ENCODE results near the gene COL8A1.

Gene COL8A1

DNA sequence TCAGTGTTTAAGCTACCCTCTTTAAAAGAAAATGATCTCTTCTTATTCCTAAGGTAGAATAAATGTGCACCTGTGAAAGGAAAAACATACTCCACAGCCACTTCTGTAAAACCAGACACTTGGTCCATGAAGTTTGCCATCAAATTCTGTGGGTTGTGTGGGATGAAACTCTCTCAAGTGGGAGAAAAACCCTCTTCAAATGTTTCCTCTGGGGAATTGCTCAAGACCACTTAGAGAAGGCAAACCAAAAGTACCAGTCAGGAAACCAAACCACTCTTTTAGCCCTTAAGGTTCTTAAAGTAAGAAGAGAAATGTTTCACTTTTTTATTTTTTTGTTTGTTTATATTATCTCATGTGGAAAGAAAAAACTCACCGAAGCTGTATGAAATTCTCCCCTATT, 1.2 kb downstream of the COL8A1 start:
- no peak for DNase-seq (ENCODE audit: low read depth in 2 of 2)

DNA sequence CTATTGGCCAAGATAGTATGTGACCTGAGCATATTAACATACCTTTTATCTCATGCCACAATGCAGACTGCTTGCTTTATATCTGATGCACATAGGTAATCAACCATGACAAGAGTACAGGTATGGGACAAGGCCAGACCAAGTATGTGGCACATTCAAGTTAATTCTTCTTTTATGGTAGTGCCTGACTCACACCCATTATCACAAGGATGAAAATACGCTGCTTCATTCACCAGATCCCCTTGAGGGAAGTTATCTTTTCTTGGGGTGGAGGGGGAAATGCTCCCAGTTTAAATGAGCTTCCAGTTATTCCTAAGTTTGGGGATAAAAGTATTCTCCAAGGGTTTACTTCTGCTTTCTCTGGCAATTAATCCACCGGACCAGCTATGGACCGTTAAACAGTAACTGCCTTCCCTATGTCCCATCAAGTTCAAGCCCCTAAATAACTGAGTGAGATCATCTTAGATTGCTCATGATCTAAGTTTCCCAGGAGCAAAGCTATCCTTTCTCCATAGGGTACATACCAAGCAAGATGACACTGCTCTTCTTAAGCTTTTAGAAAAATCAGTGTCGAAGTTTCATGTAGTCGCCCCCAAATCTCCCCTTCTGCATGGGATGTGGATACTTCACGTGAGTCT, 1.9 kb downstream of the COL8A1 start:
- no peak for DNase-seq (ENCODE audit: low read depth in 2 of 2)

DNA sequence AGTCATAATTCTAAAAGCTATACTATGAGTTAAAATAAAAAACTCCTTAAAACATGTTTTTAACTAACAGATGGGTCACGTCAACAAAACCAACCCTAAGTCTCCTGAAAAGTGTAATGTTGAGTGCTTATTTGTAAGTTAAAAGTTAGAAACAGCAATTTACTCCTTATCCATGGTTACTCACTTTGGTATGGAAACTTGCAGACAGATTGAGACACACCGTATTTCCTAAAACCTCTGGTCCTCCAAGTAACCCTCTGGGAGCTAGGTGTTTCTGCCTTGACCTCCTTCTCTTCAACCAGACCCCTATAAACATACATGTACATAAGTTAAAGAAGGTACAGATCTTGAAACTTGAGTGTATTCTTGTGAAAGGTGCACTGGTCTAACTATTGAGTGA, 3.1 kb downstream of the COL8A1 start:
- no peak for DNase-seq (ENCODE audit: low read depth in 2 of 2)

DNA sequence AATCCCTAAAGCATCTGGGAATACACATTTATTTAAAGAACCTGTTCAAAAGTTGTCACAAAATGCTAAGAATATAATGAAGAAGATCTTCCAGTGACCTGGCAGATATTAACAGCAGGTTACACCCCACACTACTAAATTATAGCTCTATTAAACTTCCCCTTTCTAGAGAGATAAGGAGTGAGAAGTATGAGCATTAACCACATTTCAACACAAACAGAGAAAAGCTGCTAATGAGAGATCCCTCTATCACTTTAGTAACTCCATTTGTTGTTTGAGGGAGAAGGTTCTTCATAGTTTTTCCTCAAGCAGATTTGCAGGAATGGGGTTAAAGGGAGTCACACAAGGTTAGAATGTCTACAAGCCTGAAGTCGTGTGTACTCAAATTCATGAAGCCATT, 3.6 kb downstream of the COL8A1 start:
- no peak for DNase-seq (ENCODE audit: low read depth in 2 of 2)

DNA sequence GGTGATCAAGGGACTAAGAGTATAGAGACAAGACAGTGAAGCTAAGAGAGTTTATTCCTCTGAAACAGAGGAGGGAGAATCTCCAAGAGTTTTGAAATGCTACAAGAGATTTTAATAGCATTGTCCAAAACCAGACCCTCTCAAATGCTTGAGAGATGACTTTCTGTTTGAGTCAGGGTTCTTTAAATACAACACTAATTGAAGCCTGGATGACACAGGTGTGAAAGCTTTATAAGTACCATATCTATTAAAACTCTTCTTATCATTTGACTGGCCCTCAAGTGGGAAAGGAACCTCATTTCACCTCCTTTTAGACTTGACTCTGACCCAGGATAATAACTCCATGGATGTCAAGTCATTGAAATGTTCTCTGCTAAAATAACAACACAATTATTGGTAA, 5.6 kb downstream of the COL8A1 start:
- no peak for DNase-seq (ENCODE audit: low read depth in 2 of 2)

DNA sequence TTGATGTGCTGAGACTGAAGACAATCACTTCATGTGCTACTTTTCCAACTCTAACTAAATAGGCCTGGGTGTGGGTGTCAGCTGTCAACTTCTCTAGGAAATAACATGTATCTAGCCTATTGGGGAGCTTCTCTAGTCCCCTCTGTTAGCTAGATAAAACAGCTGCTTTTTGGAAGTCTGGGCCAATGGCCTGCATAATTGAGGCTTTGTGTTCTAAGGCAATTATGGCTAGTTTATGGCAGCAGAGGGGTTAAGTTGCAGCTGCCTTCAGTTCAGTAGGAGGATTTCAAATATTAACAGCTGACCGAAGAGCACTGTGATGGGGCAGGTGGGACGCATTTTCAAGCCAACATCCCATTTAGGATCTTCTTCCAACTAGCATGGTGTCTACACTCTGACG, 6.4 kb downstream of the COL8A1 start:
- no peak for DNase-seq (ENCODE audit: low read depth in 2 of 2)

DNA sequence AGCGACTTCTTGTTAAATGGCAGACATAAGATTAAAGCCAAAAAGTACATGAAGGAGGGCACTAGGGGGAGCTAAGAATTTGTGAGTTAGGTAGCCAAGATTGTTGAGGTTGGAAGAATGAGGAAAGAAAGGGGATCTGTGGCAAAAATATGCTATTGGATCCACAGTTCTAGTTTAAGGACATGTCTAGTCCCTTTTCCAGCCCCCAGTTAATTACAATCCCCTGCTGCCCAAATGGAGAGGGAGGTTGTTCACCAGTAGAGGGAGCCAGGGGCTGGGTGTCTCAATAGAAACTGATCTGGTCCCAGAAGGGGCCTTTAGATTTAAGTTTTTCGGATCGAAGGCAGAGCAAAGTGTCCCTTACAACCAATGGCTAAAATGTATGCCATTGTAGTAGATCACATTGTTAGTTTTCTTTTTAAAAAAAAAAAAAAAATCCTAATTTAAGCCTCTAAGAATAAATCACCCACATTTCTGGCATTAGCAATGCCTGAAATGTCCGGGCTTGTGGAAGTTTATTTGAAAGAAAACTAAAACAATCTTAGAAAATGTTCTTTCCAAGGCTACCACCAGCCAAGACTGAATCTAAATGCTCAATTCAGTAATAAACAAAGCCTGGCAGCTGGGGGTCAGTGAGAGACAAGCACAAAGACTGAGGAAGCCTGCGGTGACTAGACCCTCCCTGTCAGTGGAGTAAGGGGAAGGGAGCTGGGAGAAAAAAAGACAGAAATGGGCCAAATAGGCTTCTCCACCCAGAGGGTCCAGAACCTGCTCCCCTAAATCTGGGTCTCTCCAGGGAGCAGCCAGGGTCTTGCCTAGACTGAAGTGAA, 7.1 kb downstream of the COL8A1 start:
- no peak for DNase-seq (ENCODE audit: low read depth in 2 of 2)

DNA sequence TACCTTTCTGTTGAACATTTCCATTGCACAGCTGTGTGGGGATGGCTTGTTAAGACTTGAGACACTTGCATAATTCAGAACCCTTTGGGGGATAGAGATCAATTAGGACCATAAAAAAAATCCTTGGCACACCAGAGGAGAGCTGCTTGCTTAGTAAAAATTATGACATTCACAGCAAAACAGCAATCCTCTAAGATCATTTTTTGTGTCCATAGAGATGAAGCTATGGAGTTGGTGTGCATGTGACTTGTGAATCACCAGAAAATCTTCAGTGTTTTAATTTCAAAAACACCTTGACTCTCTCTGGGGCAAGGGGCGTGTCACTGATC, 7.7 kb downstream of the COL8A1 start:
- no peak for DNase-seq (ENCODE audit: low read depth in 2 of 2)

DNA sequence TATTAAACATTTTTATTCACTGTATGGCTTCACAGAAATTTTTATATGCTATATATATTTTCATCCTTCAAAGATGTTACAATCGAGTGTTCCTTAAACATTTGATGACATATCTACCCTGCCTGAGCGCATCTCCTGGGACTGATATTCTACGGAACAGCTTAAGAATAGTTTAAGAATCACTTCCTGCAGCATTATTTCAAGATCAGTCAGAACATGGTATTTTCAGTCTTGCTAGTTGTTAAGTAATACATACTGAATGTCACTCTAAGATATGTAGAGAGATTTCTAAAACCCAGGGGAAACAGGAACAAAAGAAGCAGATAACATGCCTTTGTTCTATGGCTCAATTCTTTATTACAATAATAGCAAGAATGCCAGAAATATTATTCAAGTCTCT, 8.7 kb downstream of the COL8A1 start:
- no peak for DNase-seq (ENCODE audit: low read depth in 2 of 2)

DNA sequence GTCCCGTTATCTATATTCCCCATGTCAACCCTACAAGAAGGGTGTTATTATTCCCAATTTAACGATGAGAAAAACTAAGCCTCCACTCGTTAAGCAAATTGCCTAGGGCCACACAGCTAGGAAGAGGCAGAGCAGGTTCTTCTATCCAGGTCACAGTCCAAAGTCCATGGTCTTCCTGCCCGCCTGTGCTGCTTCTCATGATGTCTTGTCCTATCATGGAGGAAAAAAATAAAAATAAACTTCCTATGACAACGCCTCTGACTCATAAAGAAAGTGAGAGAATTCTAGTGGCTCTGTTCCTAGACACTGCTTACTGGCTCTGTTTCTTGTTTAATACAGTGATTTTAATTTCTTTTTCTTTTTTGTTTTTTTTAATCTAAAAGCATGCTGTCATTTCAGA, 9.7 kb downstream of the COL8A1 start:
- no peak for DNase-seq (ENCODE audit: low read depth in 2 of 2)

DNA sequence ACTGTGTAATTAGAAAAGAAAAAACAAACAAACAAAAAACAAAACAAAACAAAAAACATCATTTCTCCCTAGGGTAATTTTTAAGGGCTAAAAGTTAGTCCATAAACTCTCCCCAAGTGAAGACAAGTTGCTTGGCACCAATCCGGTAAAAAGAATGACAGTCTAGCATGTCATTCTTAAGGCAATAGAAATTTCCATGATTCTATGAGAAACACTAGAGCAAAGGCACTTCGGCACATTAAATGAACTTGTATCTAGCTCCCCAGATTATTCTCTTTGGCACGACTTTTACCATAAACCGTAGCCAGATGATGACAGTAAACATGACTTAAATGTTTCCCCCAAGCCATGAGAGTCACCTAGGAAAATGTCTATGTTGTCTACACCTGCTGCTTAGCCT, 10.1 kb downstream of the COL8A1 start:
- no peak for DNase-seq (ENCODE audit: low read depth in 2 of 2)

DNA sequence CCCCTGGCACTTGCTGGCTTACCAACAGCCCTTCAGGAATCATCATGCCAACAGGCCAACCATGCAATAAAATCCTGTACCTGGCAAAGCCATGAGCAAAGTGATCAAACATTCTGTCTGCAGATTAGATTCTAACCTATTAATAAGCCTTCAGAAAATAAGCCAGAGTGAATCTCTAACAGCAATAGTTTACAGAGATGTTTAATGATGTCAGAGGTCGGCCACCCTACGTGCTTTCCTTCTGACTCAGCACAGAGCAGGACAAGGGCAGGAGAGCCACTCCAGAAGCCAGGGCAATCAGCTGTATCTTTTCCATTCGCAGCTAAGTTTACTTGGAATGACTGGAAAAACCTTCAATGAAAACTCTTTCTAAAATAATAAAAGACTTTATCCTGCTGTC, 13.1 kb downstream of the COL8A1 start:
- DNase-seq (ENCODE audit: low read depth in 2 of 2) = no peak

DNA sequence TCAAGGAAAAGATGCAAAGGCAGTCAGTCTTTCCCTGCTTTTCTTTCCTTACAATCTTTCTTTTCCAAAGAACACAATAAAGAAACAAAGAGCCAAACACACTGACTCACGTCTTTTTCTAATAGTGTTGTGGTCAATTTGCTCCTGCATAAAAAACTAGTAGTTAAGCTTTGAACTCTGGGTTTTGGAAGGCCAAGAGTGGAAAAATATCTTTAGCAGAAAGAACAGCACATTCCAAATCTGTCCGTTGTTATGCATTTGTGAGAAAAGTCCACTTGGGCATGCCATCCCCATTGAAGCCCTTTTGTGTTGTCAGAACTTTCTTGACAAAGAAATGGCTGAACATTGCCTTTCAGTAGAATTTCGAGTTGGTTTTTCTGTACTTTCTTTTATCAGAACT, 18.2 kb downstream of the COL8A1 start:
- DNase-seq (ENCODE audit: low read depth in 2 of 2) = no peak

DNA sequence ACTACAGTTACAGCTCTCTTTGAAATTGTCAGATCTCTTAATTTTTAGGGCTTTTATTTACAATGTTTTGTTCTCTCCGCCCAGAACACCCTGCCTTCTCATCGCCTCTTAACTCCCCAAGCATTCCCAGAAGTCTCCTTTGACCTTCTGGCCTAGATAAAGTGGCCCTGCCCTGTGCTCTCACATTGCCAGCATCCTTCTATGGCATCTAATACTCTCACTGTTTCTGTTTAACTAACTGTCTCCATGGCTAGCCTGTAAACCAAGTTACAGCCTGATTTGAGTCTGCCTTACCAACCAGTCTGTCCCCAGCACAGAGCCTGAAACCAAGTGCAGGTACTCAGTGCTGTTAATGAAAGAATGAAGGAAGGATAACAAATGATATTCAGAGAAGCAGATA, 19.9 kb downstream of the COL8A1 start:
- DNase-seq (ENCODE audit: low read depth in 2 of 2) = no peak

DNA sequence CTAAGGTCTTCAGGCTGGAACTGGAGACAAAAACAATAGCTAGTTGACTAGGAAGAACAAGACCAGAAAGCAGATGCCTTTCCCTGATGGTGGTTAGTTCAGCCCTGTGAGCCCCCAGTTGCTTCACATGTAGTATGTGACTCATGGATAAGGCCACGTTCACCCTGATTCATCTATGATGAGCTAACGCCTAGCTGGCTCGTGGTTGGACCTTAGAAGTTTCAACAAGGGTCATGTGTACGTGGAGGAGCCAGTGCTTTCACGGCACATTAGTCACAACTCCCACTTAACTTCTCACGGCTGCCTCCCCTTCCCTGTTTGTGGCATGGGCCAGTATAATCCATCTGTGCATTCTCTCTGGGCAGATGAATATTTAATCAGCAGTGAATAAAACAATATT, 20.6 kb downstream of the COL8A1 start:
- no peak for DNase-seq (ENCODE audit: low read depth in 2 of 2)

DNA sequence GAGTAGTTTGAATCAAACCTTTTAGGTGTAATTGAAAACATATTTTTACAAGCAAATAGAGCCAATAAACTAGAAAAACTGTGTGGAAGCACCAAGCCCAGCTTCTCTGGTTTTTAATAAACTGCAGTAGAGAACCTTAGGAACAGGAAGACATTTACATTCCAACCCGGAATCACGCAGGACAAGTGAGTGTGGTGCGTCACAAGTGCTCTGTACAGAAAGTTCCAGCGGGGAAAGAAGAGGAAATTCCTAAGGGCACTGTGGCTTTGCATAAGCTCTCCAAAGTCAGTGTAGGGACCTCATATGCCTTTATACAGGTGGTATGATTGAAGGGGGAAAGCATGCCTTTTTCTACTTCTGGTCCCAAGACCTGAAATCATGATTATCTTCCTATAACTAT, 21.6 kb downstream of the COL8A1 start:
- DNase-seq (ENCODE audit: low read depth in 2 of 2) = no peak

DNA sequence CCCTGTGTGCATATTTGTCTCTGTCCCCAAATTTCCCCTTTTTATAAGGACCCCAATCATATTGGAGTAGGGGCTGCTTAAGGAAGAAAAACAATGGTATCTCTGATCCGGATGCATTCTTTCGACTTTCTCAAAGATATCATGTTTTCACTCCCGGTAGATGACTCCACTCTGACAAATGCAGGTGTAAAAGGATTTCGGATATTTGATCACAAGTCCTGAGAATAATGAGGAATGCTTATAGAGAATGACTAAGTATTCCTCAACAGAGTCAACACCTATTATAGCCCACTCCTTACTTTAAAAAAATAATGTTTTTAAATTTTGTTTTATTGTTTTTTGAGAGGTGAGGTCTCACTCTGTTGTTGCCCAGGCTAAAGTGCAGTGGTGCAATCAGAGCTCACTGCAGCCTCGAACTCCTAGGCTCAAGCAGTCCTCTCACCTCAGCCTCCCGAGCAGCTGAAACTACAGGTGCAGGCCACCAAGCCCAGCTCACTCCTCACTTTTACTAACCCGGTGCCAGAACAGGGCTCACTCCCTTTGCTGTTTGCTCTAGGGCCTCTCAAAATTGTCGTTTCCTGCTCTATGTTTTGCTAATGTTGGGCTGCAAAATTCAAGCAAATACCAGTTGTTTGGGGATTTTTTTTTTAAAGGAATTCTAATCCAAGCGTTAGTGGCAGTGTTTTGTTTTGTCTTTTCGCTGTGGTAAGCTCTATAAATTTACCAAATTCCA, 24.6 kb downstream of the COL8A1 start:
- DNase-seq (ENCODE audit: low read depth in 2 of 2) = no peak

DNA sequence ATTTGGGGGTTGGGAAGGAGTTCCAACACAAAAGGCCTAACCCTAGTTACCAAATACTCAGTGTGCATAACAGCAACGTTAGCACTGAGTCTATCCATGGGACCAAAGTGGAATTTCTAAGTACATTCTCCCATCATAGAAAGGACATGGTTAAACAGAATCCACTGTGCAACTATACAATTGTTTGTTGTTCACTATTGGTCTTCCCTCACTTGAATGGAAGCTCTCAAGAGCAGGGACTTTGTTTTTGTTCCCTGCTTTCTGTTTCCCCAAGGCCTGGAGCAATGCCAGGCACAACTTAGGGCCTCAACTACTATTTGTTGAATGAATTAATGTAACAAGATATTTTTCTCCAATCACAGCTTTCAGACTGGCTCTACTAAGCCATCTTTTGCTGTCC, 25.6 kb downstream of the COL8A1 start:
- no peak for DNase-seq (ENCODE audit: low read depth in 2 of 2)

DNA sequence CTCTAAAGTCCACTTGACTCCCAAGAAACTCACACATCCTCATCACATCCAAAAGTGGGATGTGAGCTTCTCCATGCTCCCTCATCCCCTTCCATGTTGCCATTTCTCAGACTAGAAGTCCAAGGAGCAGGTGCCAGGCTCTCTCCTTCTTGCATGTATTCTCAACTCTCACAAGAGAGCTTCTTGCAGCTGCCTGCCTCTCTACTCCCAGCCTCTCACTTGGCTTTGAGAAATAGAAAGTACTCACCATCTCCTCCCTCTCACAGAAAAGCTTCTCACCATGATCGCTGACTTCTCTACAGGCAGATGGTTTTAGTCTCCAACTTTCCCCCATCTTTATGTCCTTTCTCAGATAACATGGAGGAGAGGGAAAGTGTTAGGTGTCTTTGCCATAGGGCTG, 26.6 kb downstream of the COL8A1 start:
- DNase-seq (ENCODE audit: low read depth in 2 of 2) = no peak

DNA sequence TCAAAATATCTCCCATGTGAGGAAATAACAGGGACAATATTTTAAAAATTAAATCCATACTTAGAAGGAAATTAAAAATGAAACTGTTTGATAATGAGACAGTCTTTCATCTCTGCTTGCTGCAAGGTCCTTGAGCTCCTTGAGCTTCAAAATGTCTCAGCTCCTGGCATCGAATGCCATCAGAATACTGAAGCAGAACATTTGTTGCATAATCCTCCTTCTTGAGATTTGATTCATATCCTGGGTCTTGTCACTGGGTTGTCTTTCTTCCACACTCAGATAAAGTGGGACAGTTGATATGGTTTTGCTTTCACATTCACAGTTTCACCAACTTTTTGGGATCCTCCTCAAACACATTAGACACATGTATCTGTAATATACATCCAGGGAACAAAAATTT, 27.8 kb downstream of the COL8A1 start:
- DNase-seq (ENCODE audit: low read depth in 2 of 2) = no peak

DNA sequence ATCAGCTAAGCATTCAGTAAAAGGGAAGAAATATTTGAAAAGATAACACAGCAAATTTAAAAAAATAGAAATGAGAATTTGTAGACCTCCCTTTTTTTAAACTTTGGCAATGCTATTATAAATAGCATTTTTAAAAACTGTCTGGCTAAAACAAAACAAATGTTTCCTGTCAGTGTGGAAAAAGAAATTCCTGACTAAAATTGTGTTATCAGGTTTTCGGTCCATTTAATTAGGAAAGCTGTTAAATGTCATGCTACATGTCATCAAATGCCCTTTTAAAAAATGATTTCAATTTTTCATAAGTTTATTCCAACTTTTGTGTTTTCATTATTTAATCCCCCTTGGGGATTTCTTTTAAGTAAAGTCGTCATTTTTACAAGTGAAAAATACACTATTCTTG, 29.6 kb downstream of the COL8A1 start:
- no peak for DNase-seq (ENCODE audit: low read depth in 2 of 2)

DNA sequence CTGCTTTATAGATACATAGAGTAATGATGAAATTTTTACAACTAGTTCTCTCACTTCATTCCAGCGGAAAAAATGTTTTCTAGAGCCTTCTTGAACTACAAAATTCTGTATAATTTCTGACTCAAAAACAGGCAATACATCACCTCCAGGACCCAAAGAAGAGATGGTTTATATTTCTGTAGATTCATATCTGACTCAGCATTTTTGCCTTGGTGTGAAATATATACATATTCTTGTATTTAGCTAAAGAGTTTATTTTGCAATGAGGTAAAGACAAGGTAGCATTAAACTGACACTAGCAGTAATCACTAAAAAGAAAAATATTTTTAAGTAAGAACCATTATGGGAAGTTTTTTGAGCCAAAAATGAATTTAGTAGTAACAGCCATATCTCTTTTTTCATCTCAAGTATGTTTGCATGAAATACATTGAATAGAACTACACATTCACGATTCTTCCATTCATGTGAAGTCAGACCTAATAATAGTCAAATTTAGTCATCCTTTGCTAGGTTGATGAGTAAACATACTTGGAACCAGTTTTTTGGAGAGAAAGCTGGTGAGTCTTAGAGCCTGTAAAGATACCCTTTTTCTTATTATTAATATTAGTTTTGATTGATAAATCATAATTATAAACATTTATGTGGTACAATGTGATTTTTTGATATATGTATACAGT, 31.6 kb downstream of the COL8A1 start:
- no peak for DNase-seq (ENCODE audit: low read depth in 2 of 2)

DNA sequence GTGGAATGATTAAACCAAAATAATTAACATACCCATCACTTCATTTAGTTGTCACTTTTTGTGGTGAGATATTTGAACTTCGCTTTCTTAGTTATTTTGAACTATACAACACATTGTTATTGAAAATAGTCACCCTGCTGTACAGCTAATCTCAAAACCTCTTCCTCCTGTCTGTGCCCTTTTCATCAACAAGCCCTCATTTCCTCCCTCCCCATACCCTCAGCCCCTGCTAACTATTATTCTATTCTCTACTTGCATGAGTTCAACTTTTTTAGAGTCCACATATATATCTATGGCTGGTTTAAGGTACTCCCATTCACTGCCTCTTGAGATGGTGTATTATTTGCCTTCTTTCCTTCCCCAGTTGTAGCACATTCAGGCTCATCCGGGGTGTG, 32.2 kb downstream of the COL8A1 start:
- DNase-seq (ENCODE audit: low read depth in 2 of 2) = no peak
